Measurements from ENCODE around the gene RGS7. TPM values are rescaled to one million over a fixed set of nuclear protein-coding genes. Genes with fewer than 3 reads are reported as not detected.

RGS7 gene
- total RNA-seq, 2 experiments from 2014 or later, result not detected

DNA sequence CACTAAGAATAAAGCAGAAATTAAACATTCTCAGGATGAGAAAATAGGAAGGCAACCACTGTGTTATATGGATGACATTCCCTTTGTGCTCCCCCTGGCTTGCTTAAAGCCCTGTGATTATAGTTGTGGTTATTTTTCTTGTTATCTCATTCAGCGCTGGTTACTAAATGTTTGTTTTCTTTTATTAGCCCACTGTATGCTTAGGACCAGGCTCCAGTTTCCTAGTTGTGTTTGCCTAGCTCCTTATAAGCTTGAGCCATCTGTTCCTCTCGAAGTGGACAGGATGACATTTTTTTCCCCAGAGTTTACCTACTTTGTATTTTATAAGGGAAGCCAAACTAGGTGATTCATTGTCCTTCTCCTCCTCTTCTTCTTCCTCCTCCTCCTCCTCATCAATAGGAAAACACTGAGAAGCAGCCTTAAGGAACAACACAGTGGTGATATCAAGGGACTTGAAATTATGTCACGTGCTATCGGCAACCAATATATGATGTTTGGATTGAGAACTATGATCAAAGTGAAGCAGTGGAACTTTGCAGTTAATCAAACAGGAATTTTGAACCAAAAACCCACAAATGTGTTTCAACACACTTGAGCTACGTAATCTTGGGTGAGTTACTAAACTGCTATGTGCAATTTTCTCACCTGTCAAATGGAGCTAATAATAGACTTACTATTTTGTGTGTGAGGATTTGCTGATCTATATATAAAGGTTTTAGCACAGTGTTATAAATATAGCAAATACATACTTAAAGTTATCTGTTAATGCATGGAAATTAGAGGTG is 35.1 kb upstream of the RGS7 start:
- CTCF ChIA-PET, result no interaction called here
- H3K27ac Mint-ChIP-seq, result no peak overlapping the region
- DNase-seq, result no peak
- TF ChIP-seq, protein P1, sequence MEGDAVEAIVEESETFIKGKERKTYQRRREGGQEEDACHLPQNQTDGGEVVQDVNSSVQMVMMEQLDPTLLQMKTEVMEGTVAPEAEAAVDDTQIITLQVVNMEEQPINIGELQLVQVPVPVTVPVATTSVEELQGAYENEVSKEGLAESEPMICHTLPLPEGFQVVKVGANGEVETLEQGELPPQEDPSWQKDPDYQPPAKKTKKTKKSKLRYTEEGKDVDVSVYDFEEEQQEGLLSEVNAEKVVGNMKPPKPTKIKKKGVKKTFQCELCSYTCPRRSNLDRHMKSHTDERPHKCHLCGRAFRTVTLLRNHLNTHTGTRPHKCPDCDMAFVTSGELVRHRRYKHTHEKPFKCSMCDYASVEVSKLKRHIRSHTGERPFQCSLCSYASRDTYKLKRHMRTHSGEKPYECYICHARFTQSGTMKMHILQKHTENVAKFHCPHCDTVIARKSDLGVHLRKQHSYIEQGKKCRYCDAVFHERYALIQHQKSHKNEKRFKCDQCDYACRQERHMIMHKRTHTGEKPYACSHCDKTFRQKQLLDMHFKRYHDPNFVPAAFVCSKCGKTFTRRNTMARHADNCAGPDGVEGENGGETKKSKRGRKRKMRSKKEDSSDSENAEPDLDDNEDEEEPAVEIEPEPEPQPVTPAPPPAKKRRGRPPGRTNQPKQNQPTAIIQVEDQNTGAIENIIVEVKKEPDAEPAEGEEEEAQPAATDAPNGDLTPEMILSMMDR (IDR thresholded peaks at IDR 0.05), result no peak
- H3K4me1 Mint-ChIP-seq (ENCODE audit: low read depth), result no peaks in the 10 kb centered on the region
- POLR2A ChIA-PET, result no interaction called here
- H3K4me3 Mint-ChIP-seq, result no peak overlapping the region
- peaks cover 3% of the 10 kb centered on the region for H3K27me3 Mint-ChIP-seq
- ATAC-seq, result no peak
- H3K9me3 Mint-ChIP-seq, result no peaks in the 10 kb centered on the region
- H3K36me3 Mint-ChIP-seq (ENCODE audit: low read depth), result no peaks in the 10 kb centered on the region
- intact Hi-C loops (cut with micrococcal nuclease), result no loop called here

DNA sequence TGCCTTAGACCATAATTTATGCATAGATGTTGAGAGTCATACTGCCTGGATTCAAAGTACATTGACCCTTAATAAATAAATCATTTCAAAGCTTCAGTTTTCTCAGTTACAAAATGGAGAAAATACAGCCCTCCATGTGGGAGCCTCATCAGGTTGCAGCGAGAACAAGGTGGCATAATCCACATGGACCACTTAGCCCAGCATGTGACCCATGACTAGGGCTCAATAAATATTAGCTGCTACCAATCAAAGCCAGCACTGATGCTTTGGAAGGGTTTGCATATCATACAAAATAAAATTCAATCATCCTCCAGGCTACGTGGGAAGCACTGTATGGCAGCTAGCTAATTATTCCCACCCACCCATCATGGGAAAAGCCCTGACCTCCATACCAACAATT is 33.5 kb upstream of the RGS7 start:
- DNase-seq, result no peak
- Mint-ChIP-seq H3K4me3 (no peak overlapping the region), H3K36me3 (ENCODE audit: low read depth) (no peaks in the 10 kb centered on the region), H3K27ac (no peak overlapping the region), H3K4me1 (ENCODE audit: low read depth) (no peaks in the 10 kb centered on the region), H3K27me3 (peaks cover 3% of the 10 kb centered on the region), H3K9me3 (no peaks in the 10 kb centered on the region)
- no peak for ATAC-seq
- TF ChIP-seq, protein P1 (IDR thresholded peaks at IDR 0.05), result no peak
- intact Hi-C loops (cut with micrococcal nuclease), result no loop called here
- ChIA-PET POLR2A (no interaction called here), CTCF (interaction anchor here (0.7 kb wide), 1 partner anchor 22 kb away, joined by 3 read pairs; no protein-coding TSS in a partner anchor)

DNA sequence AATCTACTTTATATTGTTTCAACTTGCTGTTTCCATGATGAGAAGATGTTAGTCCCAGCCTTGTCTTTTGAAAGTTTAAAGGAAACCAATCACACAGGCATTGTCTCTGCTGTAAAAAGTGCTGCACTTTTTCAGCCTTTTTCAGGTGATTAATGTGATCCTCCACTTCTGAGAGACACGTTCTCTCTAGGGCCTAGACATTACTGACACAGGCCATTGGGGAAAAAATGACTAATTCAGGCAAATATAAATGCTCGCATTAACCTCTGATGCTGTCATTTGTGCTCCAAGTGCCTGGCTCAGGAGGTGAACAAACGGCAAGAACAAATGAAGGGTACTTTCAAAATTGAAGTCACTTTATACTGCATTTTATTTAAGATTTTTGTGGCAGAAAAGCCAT is 32.4 kb upstream of the RGS7 start:
- no peaks in the 10 kb centered on the region for H3K9me3 Mint-ChIP-seq
- H3K27me3 Mint-ChIP-seq, result peaks cover 3% of the 10 kb centered on the region
- DNase-seq (no peak), ATAC-seq (no peak)
- no peak overlapping the region for H3K27ac Mint-ChIP-seq
- H3K36me3 Mint-ChIP-seq (ENCODE audit: low read depth), result no peaks in the 10 kb centered on the region
- H3K4me1 Mint-ChIP-seq (ENCODE audit: low read depth), result no peaks in the 10 kb centered on the region
- POLR2A ChIA-PET, result no interaction called here
- TF ChIP-seq, protein P1 (IDR thresholded peaks at IDR 0.05), result no peak
- CTCF ChIA-PET, result no interaction called here
- H3K4me3 Mint-ChIP-seq, result no peak overlapping the region
- intact Hi-C loops (cut with micrococcal nuclease), result no loop called here

DNA sequence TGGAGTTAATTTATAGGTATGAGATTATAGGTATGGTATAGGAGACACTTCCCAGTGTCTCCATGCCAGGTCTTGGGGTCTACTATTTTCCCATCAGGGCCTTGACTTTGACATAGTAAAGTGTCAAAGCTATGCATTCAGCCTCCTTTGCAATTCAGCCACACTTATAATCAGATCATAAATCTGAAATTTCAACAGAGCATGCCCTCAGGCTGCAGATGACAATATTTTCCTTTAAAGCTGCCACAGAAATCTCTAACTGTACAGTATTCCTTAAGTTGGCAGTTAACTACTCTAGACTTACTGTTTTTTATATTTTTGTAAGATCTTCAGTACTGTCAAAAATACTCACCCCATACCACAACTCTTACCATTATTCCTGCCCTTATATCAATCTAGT is 30.2 kb upstream of the RGS7 start:
- no peak for ATAC-seq
- H3K36me3 Mint-ChIP-seq (ENCODE audit: low read depth), result no peaks in the 10 kb centered on the region
- H3K27me3 Mint-ChIP-seq, result peaks cover 3% of the 10 kb centered on the region
- H3K9me3 Mint-ChIP-seq, result no peaks in the 10 kb centered on the region
- H3K27ac Mint-ChIP-seq, result no peak overlapping the region
- H3K4me1 Mint-ChIP-seq (ENCODE audit: low read depth), result no peaks in the 10 kb centered on the region
- intact Hi-C loops (cut with micrococcal nuclease), result no loop called here
- no peak for DNase-seq
- ChIA-PET POLR2A (no interaction called here), CTCF (no interaction called here)
- TF ChIP-seq, protein P1 (IDR thresholded peaks at IDR 0.05), result no peak
- no peak overlapping the region for H3K4me3 Mint-ChIP-seq

DNA sequence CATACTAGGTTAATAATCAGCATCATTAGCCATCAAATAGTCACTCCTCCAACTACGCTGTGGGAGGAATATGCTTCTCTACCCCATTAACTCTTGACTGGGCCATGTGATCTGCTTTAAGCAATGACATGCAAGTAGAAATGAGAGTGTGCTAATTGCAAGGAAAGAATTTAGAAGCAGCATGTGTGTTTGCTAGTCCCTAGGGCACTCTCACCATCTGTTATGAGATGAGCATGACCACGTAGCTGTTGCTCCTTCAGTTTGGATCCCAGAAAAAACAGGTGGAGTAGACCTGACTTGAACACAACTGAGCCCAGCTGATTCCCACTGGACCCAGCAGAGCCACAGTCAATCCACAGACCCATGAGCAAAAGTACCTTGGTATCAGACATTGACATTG is 19.7 kb upstream of the RGS7 start:
- Mint-ChIP-seq H3K9me3 (peaks cover 3% of the 10 kb centered on the region), H3K36me3 (ENCODE audit: low read depth) (no peaks in the 10 kb centered on the region), H3K4me1 (ENCODE audit: low read depth) (no peaks in the 10 kb centered on the region), H3K27ac (no peak overlapping the region), H3K27me3 (no peaks in the 10 kb centered on the region), H3K4me3 (no peak overlapping the region)
- DNase-seq (no peak), ATAC-seq (no peak)
- ChIA-PET CTCF (no interaction called here), POLR2A (no interaction called here)
- intact Hi-C loops (cut with micrococcal nuclease), result no loop called here
- TF ChIP-seq, protein P1 (IDR thresholded peaks at IDR 0.05), result no peak
